ENCODE data around the gene COQ8A. TPM values are rescaled to one million over a fixed set of nuclear protein-coding genes. Genes with fewer than 3 reads are reported as not detected.
"Not testable (repeated sequence)": the region's sequence is repeated elsewhere in the genome, so short reads cannot be mapped to it uniquely, and the experiment has no call there.

The COQ8A gene
- total RNA-seq, 1 donor from 2014 or later, result 29.7 TPM

DNA sequence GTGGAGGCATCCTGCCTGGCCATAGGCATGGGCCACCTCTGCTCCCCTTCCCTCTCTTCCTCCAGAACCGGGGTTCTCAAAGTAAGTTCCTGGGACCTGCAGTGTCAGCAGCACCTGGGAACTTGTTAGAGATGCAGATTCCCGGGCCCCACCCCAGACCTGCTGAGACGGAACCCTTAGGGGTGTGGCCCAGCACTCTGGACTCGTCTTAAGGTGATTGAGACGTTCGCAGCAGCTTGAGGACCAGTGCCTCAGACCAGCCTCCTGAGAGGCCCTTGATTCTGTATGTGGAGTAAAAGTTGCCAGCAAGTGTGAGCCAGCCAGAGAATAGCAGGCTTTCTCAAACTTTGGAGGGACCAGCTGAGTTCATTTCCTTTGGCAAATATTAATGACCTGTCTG lies 14.2 kb downstream of the COQ8A start:
- DNase-seq (ENCODE audit: extremely low spot score, unreplicated experiment), result no peak
- TF ChIP-seq, protein P1, sequence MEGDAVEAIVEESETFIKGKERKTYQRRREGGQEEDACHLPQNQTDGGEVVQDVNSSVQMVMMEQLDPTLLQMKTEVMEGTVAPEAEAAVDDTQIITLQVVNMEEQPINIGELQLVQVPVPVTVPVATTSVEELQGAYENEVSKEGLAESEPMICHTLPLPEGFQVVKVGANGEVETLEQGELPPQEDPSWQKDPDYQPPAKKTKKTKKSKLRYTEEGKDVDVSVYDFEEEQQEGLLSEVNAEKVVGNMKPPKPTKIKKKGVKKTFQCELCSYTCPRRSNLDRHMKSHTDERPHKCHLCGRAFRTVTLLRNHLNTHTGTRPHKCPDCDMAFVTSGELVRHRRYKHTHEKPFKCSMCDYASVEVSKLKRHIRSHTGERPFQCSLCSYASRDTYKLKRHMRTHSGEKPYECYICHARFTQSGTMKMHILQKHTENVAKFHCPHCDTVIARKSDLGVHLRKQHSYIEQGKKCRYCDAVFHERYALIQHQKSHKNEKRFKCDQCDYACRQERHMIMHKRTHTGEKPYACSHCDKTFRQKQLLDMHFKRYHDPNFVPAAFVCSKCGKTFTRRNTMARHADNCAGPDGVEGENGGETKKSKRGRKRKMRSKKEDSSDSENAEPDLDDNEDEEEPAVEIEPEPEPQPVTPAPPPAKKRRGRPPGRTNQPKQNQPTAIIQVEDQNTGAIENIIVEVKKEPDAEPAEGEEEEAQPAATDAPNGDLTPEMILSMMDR (conservative IDR thresholded peaks at IDR 0.05), result no peak
- H3K4me1 Mint-ChIP-seq (ENCODE audit: unreplicated experiment), result peaks cover 15% of the 10 kb centered on the region
- H3K9me3 Mint-ChIP-seq, result peaks cover 9% of the 10 kb centered on the region
- peaks cover 14% of the 10 kb centered on the region for H3K36me3 Mint-ChIP-seq
- peak overlapping the region; percentile 42 for H3K27ac Mint-ChIP-seq
- H3K4me3 Mint-ChIP-seq, result no peak overlapping the region
- H3K27me3 Mint-ChIP-seq, result no peaks in the 10 kb centered on the region

- Mint-ChIP-seq H3K4me3 (no peak overlapping the region), H3K4me1 (ENCODE audit: unreplicated experiment) (peaks cover 15% of the 10 kb centered on the region), H3K36me3 (peaks cover 14% of the 10 kb centered on the region), H3K27me3 (no peaks in the 10 kb centered on the region), H3K27ac (peak overlapping the region; percentile 42), H3K9me3 (peaks cover 9% of the 10 kb centered on the region)
- no peak for DNase-seq (ENCODE audit: extremely low spot score, unreplicated experiment)
- TF ChIP-seq, protein P1 (conservative IDR thresholded peaks at IDR 0.05), result no peak
These were observed 14.7 kb downstream of the COQ8A start for GRCh38 chr1:226954777-226955176.

DNA sequence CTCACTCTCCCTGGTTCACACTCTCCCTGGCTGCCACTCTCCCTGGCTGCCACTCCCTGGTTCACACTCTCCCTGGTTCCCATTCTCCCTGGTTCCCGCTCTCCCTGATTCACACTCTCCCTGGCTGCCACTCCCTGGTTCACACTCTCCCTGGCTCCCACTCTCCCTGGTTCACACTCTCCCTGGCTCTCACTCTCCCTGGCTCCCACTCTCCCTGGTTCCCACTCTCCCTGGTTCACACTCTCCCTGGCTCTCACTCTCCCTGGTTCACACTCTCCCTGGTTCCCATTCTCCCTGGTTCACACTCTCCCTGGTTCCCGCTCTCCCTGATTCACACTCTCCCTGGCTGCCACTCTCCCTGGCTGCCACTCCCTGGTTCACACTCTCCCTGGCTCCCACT lies 15.8 kb downstream of the COQ8A start:
- Mint-ChIP-seq H3K36me3 (peaks cover 14% of the 10 kb centered on the region), H3K4me1 (ENCODE audit: unreplicated experiment) (peaks cover 15% of the 10 kb centered on the region)
- not testable (repeated sequence) for DNase-seq (ENCODE audit: extremely low spot score, unreplicated experiment); H3K9me3 Mint-ChIP-seq; H3K4me3 Mint-ChIP-seq; H3K27ac Mint-ChIP-seq; H3K27me3 Mint-ChIP-seq

- Mint-ChIP-seq H3K27me3 (no peaks in the 10 kb centered on the region), H3K4me3 (no peak overlapping the region), H3K4me1 (ENCODE audit: unreplicated experiment) (peaks cover 15% of the 10 kb centered on the region), H3K36me3 (peaks cover 14% of the 10 kb centered on the region), H3K27ac (no peak overlapping the region), H3K9me3 (peaks cover 9% of the 10 kb centered on the region)
- DNase-seq (ENCODE audit: extremely low spot score, unreplicated experiment), result no peak
- TF ChIP-seq, protein P1 (conservative IDR thresholded peaks at IDR 0.05), result no peak
These were observed 17.0 kb downstream of the COQ8A start for GRCh38 chr1:226956942-226957713.

- no peak for DNase-seq (ENCODE audit: extremely low spot score, unreplicated experiment)
- no peak overlapping the region for H3K27ac Mint-ChIP-seq
- TF ChIP-seq, protein P1 (conservative IDR thresholded peaks at IDR 0.05), result no peak
- no peaks in the 10 kb centered on the region for H3K27me3 Mint-ChIP-seq
- no peak overlapping the region for H3K4me3 Mint-ChIP-seq
- H3K4me1 Mint-ChIP-seq (ENCODE audit: unreplicated experiment), result peaks cover 15% of the 10 kb centered on the region
- H3K9me3 Mint-ChIP-seq, result peaks cover 9% of the 10 kb centered on the region
- peaks cover 14% of the 10 kb centered on the region for H3K36me3 Mint-ChIP-seq
These were observed 17.6 kb downstream of the COQ8A start for GRCh38 chr1:226957714-226958113.

- Mint-ChIP-seq H3K27me3 (no peaks in the 10 kb centered on the region), H3K9me3 (peaks cover 9% of the 10 kb centered on the region), H3K36me3 (peaks cover 14% of the 10 kb centered on the region), H3K4me1 (ENCODE audit: unreplicated experiment) (peaks cover 14% of the 10 kb centered on the region), H3K4me3 (no peak overlapping the region), H3K27ac (no peak overlapping the region)
- TF ChIP-seq, protein P1 (conservative IDR thresholded peaks at IDR 0.05), result no peak
- DNase-seq (ENCODE audit: extremely low spot score, unreplicated experiment), result no peak
These were observed 18.2 kb downstream of the COQ8A start for GRCh38 chr1:226958300-226958699.
